ENCODE results near the gene RAP1GAP. TPM values are rescaled to one million over a fixed set of nuclear protein-coding genes. Genes with fewer than 3 reads are reported as not detected.

RAP1GAP gene
- total and polyA plus RNA-seq, 9 of the 15 experiments (the other 6 are each of a cell fraction or from before 2014, with no cell fraction given): 0.29 to 30.2 (median 19.2) TPM

GRCh38 chr1:21669258-21670058, at the start of gene RAP1GAP (continued):
- TF ChIP-seq, protein P1, sequence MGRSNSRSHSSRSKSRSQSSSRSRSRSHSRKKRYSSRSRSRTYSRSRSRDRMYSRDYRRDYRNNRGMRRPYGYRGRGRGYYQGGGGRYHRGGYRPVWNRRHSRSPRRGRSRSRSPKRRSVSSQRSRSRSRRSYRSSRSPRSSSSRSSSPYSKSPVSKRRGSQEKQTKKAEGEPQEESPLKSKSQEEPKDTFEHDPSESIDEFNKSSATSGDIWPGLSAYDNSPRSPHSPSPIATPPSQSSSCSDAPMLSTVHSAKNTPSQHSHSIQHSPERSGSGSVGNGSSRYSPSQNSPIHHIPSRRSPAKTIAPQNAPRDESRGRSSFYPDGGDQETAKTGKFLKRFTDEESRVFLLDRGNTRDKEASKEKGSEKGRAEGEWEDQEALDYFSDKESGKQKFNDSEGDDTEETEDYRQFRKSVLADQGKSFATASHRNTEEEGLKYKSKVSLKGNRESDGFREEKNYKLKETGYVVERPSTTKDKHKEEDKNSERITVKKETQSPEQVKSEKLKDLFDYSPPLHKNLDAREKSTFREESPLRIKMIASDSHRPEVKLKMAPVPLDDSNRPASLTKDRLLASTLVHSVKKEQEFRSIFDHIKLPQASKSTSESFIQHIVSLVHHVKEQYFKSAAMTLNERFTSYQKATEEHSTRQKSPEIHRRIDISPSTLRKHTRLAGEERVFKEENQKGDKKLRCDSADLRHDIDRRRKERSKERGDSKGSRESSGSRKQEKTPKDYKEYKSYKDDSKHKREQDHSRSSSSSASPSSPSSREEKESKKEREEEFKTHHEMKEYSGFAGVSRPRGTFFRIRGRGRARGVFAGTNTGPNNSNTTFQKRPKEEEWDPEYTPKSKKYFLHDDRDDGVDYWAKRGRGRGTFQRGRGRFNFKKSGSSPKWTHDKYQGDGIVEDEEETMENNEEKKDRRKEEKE (IDR thresholded peaks at IDR 0.05; ENCODE audit: borderline replicate concordance in 1 of 2, control insufficient read depth in 1 of 2, low read depth in 2 of 2, low read length in 1 of 2): no peak
- TF ChIP-seq PHF21A (IDR thresholded peaks at IDR 0.05; ENCODE audit: borderline replicate concordance, low read depth) (no peak), TGIF2 (CRISPR knock-in tag; IDR thresholded peaks at IDR 0.05) (peak; percentile 64; the same call in 1 of the 2 replicates), ZBTB7A (IDR thresholded peaks at IDR 0.05; ENCODE audit: borderline replicate concordance, control insufficient read depth, low read depth, low read length) (peak; percentile 55), RNF219 (CRISPR knock-in tag; IDR thresholded peaks at IDR 0.05) (no peak), RBM22 (IDR thresholded peaks at IDR 0.05; ENCODE audit: low read depth, low read length, poor library complexity, severe bottlenecking) (peak; percentile 94), PML (IDR thresholded peaks at IDR 0.05; ENCODE audit: low read length) (0 out of 2 replicates have a peak, but pooled peaks have one; percentile 11), SIX5 (IDR thresholded peaks at IDR 0.05; ENCODE audit: borderline replicate concordance in 1 of 2, insufficient read depth in 1 of 2, low read depth in 1 of 2, low read length in 2 of 2) (no peak), FIP1L1 (IDR thresholded peaks at IDR 0.05; ENCODE audit: low read depth, low read length, poor library complexity, severe bottlenecking) (peak; percentile 72), PHTF2 (CRISPR knock-in tag; IDR thresholded peaks at IDR 0.05) (no peak), ILK (tag; IDR thresholded peaks at IDR 0.05; ENCODE audit: borderline replicate concordance, low read depth) (no peak), MAZ (CRISPR knock-in tag; conservative IDR thresholded peaks at IDR 0.05 in 1 of 2, IDR thresholded peaks at IDR 0.05 in 1 of 2) (peak in 1 of 2 experiments; percentile 98; a peak in 3 of 4 replicates)
- TF ChIP-seq, protein P2, sequence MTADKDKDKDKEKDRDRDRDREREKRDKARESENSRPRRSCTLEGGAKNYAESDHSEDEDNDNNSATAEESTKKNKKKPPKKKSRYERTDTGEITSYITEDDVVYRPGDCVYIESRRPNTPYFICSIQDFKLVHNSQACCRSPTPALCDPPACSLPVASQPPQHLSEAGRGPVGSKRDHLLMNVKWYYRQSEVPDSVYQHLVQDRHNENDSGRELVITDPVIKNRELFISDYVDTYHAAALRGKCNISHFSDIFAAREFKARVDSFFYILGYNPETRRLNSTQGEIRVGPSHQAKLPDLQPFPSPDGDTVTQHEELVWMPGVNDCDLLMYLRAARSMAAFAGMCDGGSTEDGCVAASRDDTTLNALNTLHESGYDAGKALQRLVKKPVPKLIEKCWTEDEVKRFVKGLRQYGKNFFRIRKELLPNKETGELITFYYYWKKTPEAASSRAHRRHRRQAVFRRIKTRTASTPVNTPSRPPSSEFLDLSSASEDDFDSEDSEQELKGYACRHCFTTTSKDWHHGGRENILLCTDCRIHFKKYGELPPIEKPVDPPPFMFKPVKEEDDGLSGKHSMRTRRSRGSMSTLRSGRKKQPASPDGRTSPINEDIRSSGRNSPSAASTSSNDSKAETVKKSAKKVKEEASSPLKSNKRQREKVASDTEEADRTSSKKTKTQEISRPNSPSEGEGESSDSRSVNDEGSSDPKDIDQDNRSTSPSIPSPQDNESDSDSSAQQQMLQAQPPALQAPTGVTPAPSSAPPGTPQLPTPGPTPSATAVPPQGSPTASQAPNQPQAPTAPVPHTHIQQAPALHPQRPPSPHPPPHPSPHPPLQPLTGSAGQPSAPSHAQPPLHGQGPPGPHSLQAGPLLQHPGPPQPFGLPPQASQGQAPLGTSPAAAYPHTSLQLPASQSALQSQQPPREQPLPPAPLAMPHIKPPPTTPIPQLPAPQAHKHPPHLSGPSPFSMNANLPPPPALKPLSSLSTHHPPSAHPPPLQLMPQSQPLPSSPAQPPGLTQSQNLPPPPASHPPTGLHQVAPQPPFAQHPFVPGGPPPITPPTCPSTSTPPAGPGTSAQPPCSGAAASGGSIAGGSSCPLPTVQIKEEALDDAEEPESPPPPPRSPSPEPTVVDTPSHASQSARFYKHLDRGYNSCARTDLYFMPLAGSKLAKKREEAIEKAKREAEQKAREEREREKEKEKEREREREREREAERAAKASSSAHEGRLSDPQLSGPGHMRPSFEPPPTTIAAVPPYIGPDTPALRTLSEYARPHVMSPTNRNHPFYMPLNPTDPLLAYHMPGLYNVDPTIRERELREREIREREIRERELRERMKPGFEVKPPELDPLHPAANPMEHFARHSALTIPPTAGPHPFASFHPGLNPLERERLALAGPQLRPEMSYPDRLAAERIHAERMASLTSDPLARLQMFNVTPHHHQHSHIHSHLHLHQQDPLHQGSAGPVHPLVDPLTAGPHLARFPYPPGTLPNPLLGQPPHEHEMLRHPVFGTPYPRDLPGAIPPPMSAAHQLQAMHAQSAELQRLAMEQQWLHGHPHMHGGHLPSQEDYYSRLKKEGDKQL (CRISPR knock-in tag; IDR thresholded peaks at IDR 0.05; ENCODE audit: borderline replicate concordance): no peak; the same call in 1 of the 2 replicates

Data from K562 (cell line).